K562 (cell line): Measurements from ENCODE around the gene RNASET2. TPM values are rescaled to one million over a fixed set of nuclear protein-coding genes. Genes with fewer than 3 reads are reported as not detected.

ENCODE experiments used
- BDP1 ChIP-seq: IDR thresholded peaks from 3 replicates; pipeline ENCODE4 v1.6.1; 2011; ENCODE audit not compliant: insufficient read length, insufficient read depth
- CBX2 ChIP-seq: fragments of 200-600 bp; sonication (generic); IDR thresholded peaks from one replicate; pipeline ENCODE4 v1.6.1; 2012; ENCODE audit warnings: mild to moderate bottlenecking, low read length, inconsistent platforms; ENCODE audit not compliant: insufficient read depth, poor library complexity, severe bottlenecking
- EP400 ChIP-seq: fragments of 450-650 bp; IDR thresholded peaks from 2 replicates; pipeline ENCODE4 v1.6.1; 2017; ENCODE audit warnings: antibody characterized with exemption, mild to moderate bottlenecking, moderate library complexity
- GABPB1 ChIP-seq: sonication (generic); formaldehyde crosslinking; IDR thresholded peaks from 2 replicates; pipeline ENCODE4 v1.8.0; 2022; ENCODE audit warnings: mild to moderate bottlenecking, missing genetic modification reagents
- GTF2F1 ChIP-seq: IDR thresholded peaks from 2 replicates; pipeline ENCODE4 v1.6.1; 2011; ENCODE audit warnings: low read depth, low read length, improper control_type of control experiment
- HCFC1 ChIP-seq: IDR thresholded peaks from 2 replicates; pipeline ENCODE4 v1.6.1; 2012; ENCODE audit warnings: low read depth, low read length, improper control_type of control experiment
- HLTF ChIP-seq: fragments of 450-650 bp; IDR thresholded peaks from 2 replicates; pipeline ENCODE4 v1.6.1; 2016
- MLLT1 ChIP-seq, 2 experiments: fragments of 450-650 bp; IDR thresholded peaks; 2 replicates each; pipeline ENCODE4 v1.6.1; 2016
- PHB ChIP-seq: fragments of 250-450 bp; sonication (Bioruptor Pico); IDR thresholded peaks from 2 replicates; pipeline ENCODE4 v1.5.0; 2021
- POLR2AphosphoS2 ChIP-seq: IDR thresholded peaks from 2 replicates; pipeline ENCODE4 v1.6.1; 2012; ENCODE audit warnings: low read length, improper control_type of control experiment
- PTRF ChIP-seq: fragments of 450-650 bp; IDR thresholded peaks from 2 replicates; pipeline ENCODE4 v1.6.1; 2016; ENCODE audit warnings: mild to moderate bottlenecking, missing genetic modification characterization, missing compliant biosample characterization
- RBM17 ChIP-seq: fragments of 200-400 bp; formaldehyde crosslinking; IDR thresholded peaks from 2 replicates; pipeline ENCODE4 v1.6.1; 2017; ENCODE audit warnings: low read depth, mild to moderate bottlenecking, low read length, borderline replicate concordance
- RFX7 ChIP-seq: fragments of 250-450 bp; sonication (Bioruptor Pico); IDR thresholded peaks from 2 replicates; pipeline ENCODE4 v1.5.1; 2021; ENCODE audit warnings: mild to moderate bottlenecking
- SIX5 ChIP-seq, 2 experiments: IDR thresholded peaks; 2 replicates each; pipeline ENCODE4 v1.6.1; 2011; ENCODE audit warnings: low read length in 2 of 2, borderline replicate concordance in 1 of 2, low read depth in 1 of 2, mild to moderate bottlenecking in 1 of 2, moderate library complexity in 1 of 2; ENCODE audit not compliant: insufficient read depth in 1 of 2
- TBL1XR1 ChIP-seq, 2 experiments: IDR thresholded peaks; 2 replicates each; pipeline ENCODE4 v1.6.1; 2012; ENCODE audit warnings: improper control_type of control experiment in 2 of 2, low read length in 2 of 2, mild to moderate bottlenecking in 1 of 2
- THRB ChIP-seq: fragments of 450-650 bp; formaldehyde crosslinking; conservative IDR thresholded peaks from 2 replicates; pipeline ENCODE4 v1.4.0; 2022; ENCODE audit warnings: mild to moderate bottlenecking, missing genetic modification characterization
- XRCC3 ChIP-seq: fragments of 450-650 bp; IDR thresholded peaks from 2 replicates; pipeline ENCODE4 v1.6.1; 2017; ENCODE audit warnings: mild to moderate bottlenecking, moderate library complexity
- ZBTB8A ChIP-seq: fragments of 450-650 bp; IDR thresholded peaks from 2 replicates; pipeline ENCODE4 v1.6.1; 2018; ENCODE audit warnings: mild to moderate bottlenecking, moderate library complexity; ENCODE audit not compliant: partially characterized antibody
- ZC3H4 ChIP-seq: sonication (generic); formaldehyde crosslinking; IDR thresholded peaks from 2 replicates; pipeline ENCODE4 v1.9.0; 2021; ENCODE audit warnings: missing genetic modification reagents, borderline replicate concordance
- ZFP30 ChIP-seq: fragments of 250-450 bp; sonication (Bioruptor Pico); IDR thresholded peaks from 2 replicates; pipeline ENCODE4 v1.8.0; 2022; ENCODE audit warnings: moderate library complexity, mild to moderate bottlenecking, inconsistent platforms, borderline replicate concordance
- ZNF121 ChIP-seq: sonication (generic); formaldehyde crosslinking; conservative IDR thresholded peaks from 2 replicates; pipeline ENCODE4 v1.8.0; 2022; ENCODE audit warnings: missing genetic modification reagents
- ZNF124 ChIP-seq: sonication (generic); formaldehyde crosslinking; IDR thresholded peaks from 2 replicates; pipeline ENCODE4 v1.8.1; 2022; ENCODE audit warnings: missing genetic modification reagents
- ZNF3 ChIP-seq: fragments of 250-450 bp; sonication (Bioruptor Pico); IDR thresholded peaks from 2 replicates; pipeline ENCODE4 v1.5.0; 2021; ENCODE audit warnings: mild to moderate bottlenecking, moderate library complexity
- ZNF57 ChIP-seq: fragments of 450-650 bp; formaldehyde crosslinking; IDR thresholded peaks from 2 replicates; pipeline ENCODE4 v1.4.0; 2020; ENCODE audit warnings: mild to moderate bottlenecking, moderate library complexity
- ZNF584 ChIP-seq: fragments of 200-800 bp; sonication (Bioruptor generic); IDR thresholded peaks from 2 replicates; pipeline ENCODE4 v1.6.1; 2016; ENCODE audit warnings: low read depth, mild to moderate bottlenecking, missing genetic modification characterization, missing compliant biosample characterization
- polyA plus RNA-seq, 8 experiments: library from polyadenylated mRNA; depleted of rRNA in 4 of 8; stranded (reverse) in 5 of 8; unstranded in 3 of 8; fragments of >200 nt; fragmentation: Nextera tagmentation in 2 of 8; fragmentation: Illumina TruSeq in 1 of 8; extraction: Ambion mirVana in 2 of 8; extraction: Trizol in 1 of 8; gene quantifications; 2 replicates each; pipeline versions ENCODE4 v1.2.1 to v1.2.3, GENCODE V29; 2011 to 2014; ENCODE audit warnings: inconsistent platforms in 1 of 8, missing spikeins in 1 of 8
- total RNA-seq, 7 experiments: library from RNA; depleted of rRNA in 6 of 7; stranded (reverse); fragments of >200 nt in 6 of 7; fragmentation: Illumina TruSeq in 2 of 7; extraction: Trizol in 2 of 7; gene quantifications; 2 replicates each; pipeline versions ENCODE4 v1.2.1 to v1.2.3, GENCODE V29; 2011 to 2021; ENCODE audit warnings: low replicate concordance in 1 of 7
- TF ChIP-seq, protein P1 (sequence below), 2 experiments: fragments of 450-650 bp in 1 of 2; sonication (generic) in 1 of 2; formaldehyde crosslinking in 1 of 2; IDR thresholded peaks in 1 of 2; conservative IDR thresholded peaks in 1 of 2; 2 replicates each; pipeline versions ENCODE4 v1.6.1 to v1.8.1; 2016 to 2023; ENCODE audit warnings: mild to moderate bottlenecking in 2 of 2, moderate library complexity in 2 of 2, inconsistent platforms in 1 of 2, missing genetic modification reagents in 1 of 2

The RNASET2 gene
- total and polyA plus RNA-seq, 9 of the 15 experiments (the other 6 are each of a cell fraction or from before 2014, with no cell fraction given): 7.4 to 141 (median 91.3) TPM

- TF ChIP-seq ZC3H4 (peak; percentile 48; the same call in 1 of the 2 replicates), RBM17 (no peak), PTRF (tag) (no peak), PHB (CRISPR knock-in tag) (no peak), HCFC1 (no peak), BDP1 (no peak), SIX5 (IDR thresholded peaks at IDR 0.05; ENCODE audit: borderline replicate concordance in 1 of 2, insufficient read depth in 1 of 2, low read depth in 1 of 2, low read length in 2 of 2) (no peak), ZNF3 (no peak), GABPB1 (peak; percentile 60; the same call in 1 of the 2 replicates), MLLT1 (IDR thresholded peaks at IDR 0.05) (peak; percentile 43 to 57; a peak in 1 of 4 replicates), ZBTB8A (no peak), TBL1XR1 (IDR thresholded peaks at IDR 0.05; ENCODE audit: low read length in 2 of 2) (peak in 1 of 2 experiments; percentile 19; a peak in 1 of 4 replicates), RFX7 (CRISPR knock-in tag) (no peak), ZNF57 (no peak), CBX2 (no peak), ZNF584 (peak; percentile 91; the same call in 1 of the 2 replicates), ZNF124 (no peak), XRCC3 (no peak), HLTF (no peak), POLR2AphosphoS2 (no peak), EP400 (no peak), ZNF121 (no peak), ZFP30 (no peak), GTF2F1 (no peak), THRB (CRISPR knock-in tag) (peak; percentile 97)
- TF ChIP-seq, protein P1, sequence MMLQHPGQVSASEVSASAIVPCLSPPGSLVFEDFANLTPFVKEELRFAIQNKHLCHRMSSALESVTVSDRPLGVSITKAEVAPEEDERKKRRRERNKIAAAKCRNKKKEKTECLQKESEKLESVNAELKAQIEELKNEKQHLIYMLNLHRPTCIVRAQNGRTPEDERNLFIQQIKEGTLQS (IDR thresholded peaks at IDR 0.05): no peak
- TF ChIP-seq, protein P1 (CRISPR knock-in tag; conservative IDR thresholded peaks at IDR 0.05): no peak
Measured at GRCh38 chr6:166955121-166955864, 1.1 kb downstream of the RNASET2 start (continued).
